ENCODE data around the gene SLC22A2.

The SLC22A2 gene

GRCh38 chr6:160203522-160203921 lies 55.1 kb downstream of the SLC22A2 start:
- no peak for DNase-seq

GRCh38 chr6:160203076-160203475 lies 55.5 kb downstream of the SLC22A2 start:
- DNase-seq: no peak

- no peak for DNase-seq
These were observed 56.2 kb downstream of the SLC22A2 start for GRCh38 chr6:160202411-160202810.

- DNase-seq: no peak
These were observed 57.6 kb downstream of the SLC22A2 start for GRCh38 chr6:160201061-160201460.

- no peak for DNase-seq
These were observed 59.9 kb downstream of the SLC22A2 start for GRCh38 chr6:160198606-160199211.

GRCh38 chr6:160197662-160198061 lies 61.0 kb downstream of the SLC22A2 start:
- DNase-seq: no peak

GRCh38 chr6:160194808-160195207 lies 63.8 kb downstream of the SLC22A2 start:
- DNase-seq: no peak

- DNase-seq: no peak
These were observed 65.8 kb downstream of the SLC22A2 start for GRCh38 chr6:160192840-160193239.

- DNase-seq: no peak
These were observed 67.6 kb downstream of the SLC22A2 start for GRCh38 chr6:160190973-160191372.

- no peak for DNase-seq
These were observed 68.5 kb downstream of the SLC22A2 start for GRCh38 chr6:160190081-160190480.

- DNase-seq: no peak
These were observed 69.8 kb downstream of the SLC22A2 start for GRCh38 chr6:160188773-160189172.

- DNase-seq: no peak
These were observed 77.9 kb downstream of the SLC22A2 start for GRCh38 chr6:160180706-160181105.

- DNase-seq: no peak
These were observed 80.3 kb downstream of the SLC22A2 start for GRCh38 chr6:160178271-160178670.

GRCh38 chr6:160177220-160177619 lies 81.4 kb downstream of the SLC22A2 start:
- DNase-seq: no peak

GRCh38 chr6:160174681-160175080 lies 83.9 kb downstream of the SLC22A2 start:
- DNase-seq: no peak

- DNase-seq: no peak
These were observed 84.7 kb downstream of the SLC22A2 start for GRCh38 chr6:160173806-160174527.

- no peak for DNase-seq
These were observed 85.9 kb downstream of the SLC22A2 start for GRCh38 chr6:160172704-160173103.

- DNase-seq: no peak
These were observed 88.5 kb downstream of the SLC22A2 start for GRCh38 chr6:160170018-160170680.

- no peak for DNase-seq
These were observed 90.8 kb downstream of the SLC22A2 start for GRCh38 chr6:160167604-160168399.
